DMS114 treated with DMSO at 0.1 percent for 48 hours (cell line): ENCODE measurements around the gene TBC1D9.
"Not testable (repeated sequence)": the region's sequence is repeated elsewhere in the genome, so short reads cannot be mapped to it uniquely, and the experiment has no call there.

Experiments used
- DNase-seq: peaks from one replicate; lab custom pipeline; 2025; ENCODE audit not compliant: unreplicated experiment; lab: John Stamatoyannopoulos, UW

The TBC1D9 gene

GRCh38 chr4:140754918-140755773 lies 1.0 kb downstream of the TBC1D9 start:
- DNase-seq, result no peak

- no peak for DNase-seq
These were observed 2.9 kb downstream of the TBC1D9 start for GRCh38 chr4:140753329-140753728.

GRCh38 chr4:140752291-140753068 lies 3.7 kb downstream of the TBC1D9 start:
- no peak for DNase-seq

- DNase-seq, result no peak
These were observed 5.7 kb downstream of the TBC1D9 start for GRCh38 chr4:140750470-140750869.

DNA sequence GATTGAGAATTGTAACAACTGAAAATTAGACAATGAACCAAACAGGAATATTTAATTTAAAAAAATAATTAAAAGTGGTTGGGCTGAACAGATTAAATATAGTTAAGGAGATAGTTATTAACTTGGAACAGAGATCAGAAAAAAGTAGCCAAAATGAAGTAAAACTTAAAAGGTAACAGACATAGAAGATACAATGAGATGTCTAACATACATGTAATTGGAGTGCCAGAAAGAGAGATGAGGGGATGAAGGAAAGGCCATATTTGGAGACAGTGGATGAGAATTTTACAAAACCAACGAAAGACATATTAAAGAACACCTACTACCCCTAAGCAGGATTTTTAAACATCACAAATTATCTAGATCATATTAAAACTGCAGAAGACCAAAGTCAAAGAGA lies 8.0 kb downstream of the TBC1D9 start:
- DNase-seq, result no peak

DNA sequence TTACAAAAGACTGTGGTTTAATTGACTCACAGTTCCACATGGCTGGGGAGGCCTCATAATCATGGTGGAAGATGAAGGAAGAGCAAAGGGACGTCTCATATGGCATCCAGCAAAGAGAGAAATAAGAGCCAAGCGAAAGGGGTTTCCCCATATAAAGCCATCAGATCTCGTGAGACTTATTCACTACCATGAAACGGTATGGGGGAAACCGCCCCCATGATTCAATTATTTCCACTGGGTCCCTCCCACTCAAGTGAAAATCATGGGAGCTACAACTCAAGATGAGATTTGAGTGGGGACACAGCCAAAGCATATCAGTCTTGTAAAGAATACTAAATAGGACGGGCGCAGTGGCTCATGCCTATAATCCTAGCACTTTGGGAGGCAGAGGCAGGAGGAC lies 9.6 kb downstream of the TBC1D9 start:
- DNase-seq, result not testable (repeated sequence)

DNA sequence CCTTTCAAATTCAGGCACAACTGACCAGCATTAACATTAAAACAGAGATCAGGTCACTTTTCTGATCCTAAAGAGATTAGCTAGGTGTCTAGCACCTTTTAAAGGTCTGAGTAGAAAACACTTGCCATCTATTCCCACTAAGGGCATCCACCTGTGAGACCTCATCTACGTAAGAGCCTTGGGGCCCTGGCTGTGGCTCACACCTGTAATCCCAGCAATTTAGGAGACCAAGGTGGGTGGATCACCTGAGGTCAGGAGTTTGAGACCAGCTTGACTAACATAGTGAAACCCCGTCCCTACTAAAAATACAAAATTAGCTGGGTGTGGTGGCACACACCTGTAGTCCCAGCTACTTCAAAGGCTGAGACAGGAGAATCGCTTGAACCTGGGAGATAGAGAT lies 11.8 kb downstream of the TBC1D9 start:
- DNase-seq, result no peak

- no peak for DNase-seq
These were observed 12.8 kb downstream of the TBC1D9 start for GRCh38 chr4:140743194-140743931.

- DNase-seq, result no peak
These were observed 13.4 kb downstream of the TBC1D9 start for GRCh38 chr4:140742838-140743193.

DNA sequence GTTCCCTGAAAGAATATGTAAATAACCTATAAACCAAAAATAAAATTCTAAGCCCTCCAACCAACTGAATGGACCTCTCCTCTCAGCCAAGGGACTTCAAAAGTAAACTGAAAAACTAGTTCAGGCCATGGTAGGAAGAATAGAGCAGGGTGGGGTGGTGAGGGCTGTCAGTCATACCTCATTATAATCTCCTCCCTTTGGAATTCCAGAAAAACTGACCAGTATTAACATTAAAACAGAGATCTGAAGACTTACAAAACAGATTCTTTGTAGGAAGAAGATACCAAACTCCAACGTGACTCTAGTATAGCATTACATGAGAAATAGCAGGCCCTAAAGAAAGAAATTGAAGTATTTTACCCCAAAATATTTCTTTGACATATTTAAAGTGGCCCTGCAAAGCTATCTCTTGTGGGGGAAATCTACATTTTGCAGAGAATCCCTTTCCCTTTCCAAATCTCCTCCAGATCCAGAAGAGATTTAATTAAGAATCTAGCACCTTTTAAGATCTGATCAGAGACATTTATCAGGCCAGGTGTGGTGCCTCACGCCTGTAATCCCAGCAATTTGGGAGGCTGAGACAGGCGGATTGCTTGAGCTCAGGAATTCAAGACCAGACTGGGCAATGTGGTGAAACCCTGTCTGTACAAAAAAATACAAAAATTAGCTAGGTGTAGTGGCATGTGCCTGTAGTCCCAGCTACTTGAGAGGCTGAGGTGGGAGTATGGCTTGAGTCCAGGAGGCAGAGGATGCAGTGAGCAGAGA lies 15.1 kb downstream of the TBC1D9 start:
- DNase-seq, result no peak

DNA sequence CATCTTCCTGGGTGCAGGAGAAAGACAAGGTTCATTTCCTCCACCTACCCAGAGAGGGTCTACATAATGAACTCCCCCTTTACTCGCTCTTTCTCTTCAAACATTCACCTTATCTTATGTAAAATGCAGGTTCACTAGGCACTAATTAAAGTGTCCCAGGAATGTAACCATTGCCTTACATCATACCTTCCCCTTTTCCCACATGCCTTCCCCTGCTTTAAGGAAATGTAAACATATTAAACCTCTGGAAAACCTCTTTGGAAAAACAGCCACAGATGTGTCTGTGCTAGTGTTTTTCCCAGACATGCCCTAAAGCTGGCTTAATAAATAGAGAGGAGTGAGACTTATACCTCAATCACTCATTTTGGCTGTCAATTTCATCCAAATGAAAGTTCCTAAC lies 15.8 kb downstream of the TBC1D9 start:
- DNase-seq, result no peak

DNA sequence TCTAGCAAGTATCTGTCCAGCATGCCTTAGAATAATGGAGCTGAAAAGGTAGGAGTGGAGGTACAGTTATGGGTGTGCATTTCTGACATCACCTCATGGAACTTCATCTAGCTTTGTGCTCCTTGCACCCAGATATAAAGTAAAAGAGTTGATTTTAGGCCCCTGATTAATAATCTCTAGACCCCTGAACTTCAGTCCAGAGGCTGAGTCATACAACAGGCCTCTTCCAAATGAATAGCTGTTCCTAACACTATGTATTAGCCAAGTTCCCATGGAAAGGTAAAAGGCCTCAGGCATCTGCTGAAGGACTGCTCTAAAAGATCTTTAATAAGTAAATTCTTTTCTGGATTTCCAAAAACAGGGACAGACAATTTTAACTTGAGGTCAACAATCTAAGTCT lies 16.2 kb downstream of the TBC1D9 start:
- no peak for DNase-seq

- DNase-seq, result no peak
These were observed 18.0 kb downstream of the TBC1D9 start for GRCh38 chr4:140738139-140738538.

- DNase-seq, result no peak
These were observed 19.4 kb downstream of the TBC1D9 start for GRCh38 chr4:140736669-140737343.

GRCh38 chr4:140735779-140736391 lies 20.3 kb downstream of the TBC1D9 start:
- no peak for DNase-seq

DNA sequence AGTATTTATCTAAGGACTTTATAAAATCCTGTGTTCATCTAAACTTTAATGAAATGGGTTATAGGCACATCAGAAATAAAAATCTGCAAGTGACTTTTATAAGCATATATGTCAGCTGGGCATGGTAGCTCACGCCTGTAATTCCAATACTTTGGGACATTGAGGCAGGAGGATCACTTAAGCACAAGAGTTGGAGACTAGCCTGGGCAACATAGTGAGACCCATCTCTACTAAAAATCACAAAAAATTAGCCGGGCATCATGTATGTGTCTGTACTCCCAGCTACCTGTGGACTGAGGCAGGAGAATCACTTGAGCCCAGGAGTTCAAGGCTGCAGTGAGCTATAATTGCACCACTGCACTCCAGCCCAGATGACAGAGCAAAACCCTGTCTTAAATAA lies 20.9 kb downstream of the TBC1D9 start:
- DNase-seq, result no peak

GRCh38 chr4:140732780-140733179 lies 23.4 kb downstream of the TBC1D9 start:
- no peak for DNase-seq

GRCh38 chr4:140729344-140730049 lies 26.7 kb downstream of the TBC1D9 start:
- no peak for DNase-seq

GRCh38 chr4:140726776-140727500 lies 29.2 kb downstream of the TBC1D9 start:
- no peak for DNase-seq
